HG03460 (cell line): ENCODE results near the gene TLL2.

ENCODE experiments used
- ATAC-seq: cut with Tn5 transposase; IDR thresholded peaks from one replicate; pipeline ENCODE4 v1.9.1; 2021; ENCODE audit not compliant: unreplicated experiment

Gene TLL2

GRCh38 chr10:96468845-96469244 lies 44.9 kb downstream of the TLL2 start:
- no peak for ATAC-seq

- no peak for ATAC-seq
These were observed 48.1 kb downstream of the TLL2 start for GRCh38 chr10:96465599-96465998.

DNA sequence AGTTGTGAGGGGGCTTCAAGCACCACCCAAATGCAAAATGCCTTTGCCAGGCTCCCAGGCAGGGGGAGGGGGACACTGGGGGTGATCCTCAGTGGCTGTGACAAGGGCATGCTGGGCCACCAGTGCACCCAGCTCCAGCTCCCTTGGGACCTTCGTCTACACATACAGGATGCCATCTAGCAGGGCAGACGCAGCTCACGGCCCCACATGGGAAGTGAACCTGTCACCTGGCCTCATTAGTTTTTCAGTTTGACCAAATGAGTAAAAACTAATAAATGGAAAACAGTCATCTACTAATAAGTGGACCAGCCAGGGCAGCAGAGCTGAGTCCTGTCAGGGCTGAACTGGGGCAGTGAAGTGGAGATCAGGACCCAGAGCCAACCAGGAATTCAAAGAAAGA lies 50.2 kb downstream of the TLL2 start:
- no peak for ATAC-seq

- ATAC-seq, result no peak
These were observed 51.0 kb downstream of the TLL2 start for GRCh38 chr10:96462606-96463151.

GRCh38 chr10:96460316-96460715 lies 53.4 kb downstream of the TLL2 start:
- ATAC-seq, result no peak

DNA sequence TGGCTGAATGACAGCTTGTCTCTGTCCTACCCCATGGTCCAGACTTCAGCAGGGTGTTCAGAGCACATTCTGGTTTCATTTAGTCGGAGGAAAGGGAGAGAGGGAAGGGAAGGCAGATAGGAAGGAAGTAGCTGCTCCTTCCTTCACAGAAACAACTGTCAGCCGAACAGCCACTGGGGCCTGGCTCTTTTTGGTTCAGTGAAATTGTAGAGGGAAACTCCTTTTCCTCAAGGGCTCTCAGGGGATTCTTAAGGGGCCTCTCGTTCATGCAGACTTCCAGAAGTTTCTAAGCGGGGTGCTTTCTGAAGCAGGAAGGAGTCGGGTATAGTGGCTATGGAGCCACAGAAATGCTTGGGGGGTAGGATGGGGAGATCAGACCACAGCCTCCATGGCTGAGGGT lies 56.4 kb downstream of the TLL2 start:
- ATAC-seq, result no peak

DNA sequence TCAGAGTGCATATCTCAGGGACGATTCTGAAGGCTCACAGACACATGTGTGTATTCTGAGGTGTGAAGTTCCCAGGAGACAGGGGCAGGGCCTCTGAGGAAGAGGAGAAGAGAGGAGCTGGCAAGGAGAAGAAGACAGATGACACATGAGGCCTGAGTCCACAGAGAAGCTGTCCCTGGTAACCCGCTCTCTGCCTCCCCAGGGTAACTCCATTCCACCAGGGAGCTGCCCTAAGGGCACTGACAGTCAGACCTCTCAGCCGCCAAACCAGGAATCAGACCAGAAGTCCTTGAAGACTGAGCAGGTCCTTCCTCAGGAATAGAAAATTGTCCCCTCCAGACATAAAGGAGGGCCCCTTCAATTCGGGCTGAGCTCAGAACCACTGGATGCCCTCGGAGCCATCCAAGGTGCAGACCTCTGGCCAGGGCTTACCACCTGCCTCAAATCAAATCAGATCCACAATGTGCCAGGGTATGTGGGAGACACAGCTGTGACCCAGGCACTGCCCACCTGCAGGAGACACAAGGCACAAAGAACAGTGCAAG lies 57.4 kb downstream of the TLL2 start:
- ATAC-seq, result no peak

GRCh38 chr10:96453856-96454583 lies 59.7 kb downstream of the TLL2 start:
- ATAC-seq, result no peak

GRCh38 chr10:96452494-96453153 lies 61.1 kb downstream of the TLL2 start:
- no peak for ATAC-seq

- no peak for ATAC-seq
These were observed 63.1 kb downstream of the TLL2 start for GRCh38 chr10:96450529-96451207.

DNA sequence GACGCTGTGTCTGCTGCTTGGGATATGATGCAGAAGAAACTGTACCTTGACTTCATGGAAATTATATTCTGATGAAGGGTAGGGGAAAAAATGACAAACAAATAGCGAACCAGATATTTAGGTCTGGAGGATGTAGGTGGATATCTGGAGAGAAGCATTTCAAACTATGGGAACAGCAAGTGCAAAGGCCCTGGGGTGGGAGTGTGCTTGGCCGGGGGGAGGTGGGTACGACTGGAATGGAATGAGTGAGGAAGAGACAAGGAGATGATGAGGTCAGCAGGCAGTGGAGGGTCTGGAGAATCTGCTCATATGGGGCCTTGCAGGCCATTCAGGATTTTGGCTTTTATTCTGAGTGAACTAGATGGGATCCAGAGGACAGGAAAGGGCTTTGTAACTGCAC lies 65.2 kb downstream of the TLL2 start:
- ATAC-seq, result no peak

DNA sequence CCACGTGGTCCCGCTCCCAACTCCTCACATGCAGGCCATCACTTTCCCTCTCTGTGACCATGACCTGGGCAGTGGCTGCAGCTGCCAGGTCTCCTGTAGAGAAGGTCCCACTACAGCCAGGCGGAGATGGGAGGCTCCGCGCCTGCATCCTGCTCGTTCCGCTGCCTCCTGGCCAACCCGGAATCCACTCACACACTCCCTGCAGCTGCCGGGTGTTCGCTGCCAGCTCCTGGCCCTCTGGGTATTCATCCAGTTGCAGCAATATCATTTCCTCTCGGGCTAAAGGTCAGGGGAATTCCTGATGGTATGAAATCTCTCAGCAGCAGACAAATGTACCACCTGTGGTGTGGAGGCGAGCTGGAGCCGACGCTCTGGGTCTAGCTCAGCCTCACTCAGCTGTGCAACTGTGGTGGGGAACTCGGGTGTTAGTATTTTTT lies 65.7 kb downstream of the TLL2 start:
- ATAC-seq, result no peak

- ATAC-seq, result no peak
These were observed 66.6 kb downstream of the TLL2 start for GRCh38 chr10:96446966-96447596.

DNA sequence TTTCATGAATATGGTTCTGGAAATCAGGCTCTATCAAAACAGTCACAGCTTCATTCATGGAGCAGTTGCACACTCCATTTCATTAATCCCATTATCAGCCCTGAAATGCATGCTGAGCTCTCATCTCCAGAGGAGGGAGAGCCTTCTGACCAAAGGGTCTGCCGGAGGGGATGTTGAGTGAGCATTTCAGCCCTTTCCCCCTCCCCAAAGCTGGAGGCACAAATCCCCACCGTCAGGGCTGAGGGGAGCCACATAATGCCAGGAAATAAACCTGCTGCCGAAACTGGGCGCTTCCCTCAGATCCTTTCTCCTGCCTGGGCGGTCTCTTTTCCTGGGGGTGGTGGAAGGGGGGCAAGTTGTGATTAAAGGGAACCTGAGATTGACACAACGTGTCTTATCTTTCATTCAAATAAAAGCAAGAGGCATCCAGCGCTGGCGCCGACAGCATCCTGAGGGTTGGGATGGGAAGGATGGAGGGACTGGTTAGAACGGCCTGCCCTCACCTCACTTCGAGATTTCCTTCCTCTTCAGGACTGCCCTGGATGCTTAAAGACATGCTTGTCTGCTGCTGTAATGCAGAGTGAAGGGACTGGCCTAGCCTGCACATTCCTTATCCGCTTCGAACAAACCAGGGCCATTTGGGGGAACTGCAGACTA lies 71.6 kb downstream of the TLL2 start:
- ATAC-seq, result no peak

DNA sequence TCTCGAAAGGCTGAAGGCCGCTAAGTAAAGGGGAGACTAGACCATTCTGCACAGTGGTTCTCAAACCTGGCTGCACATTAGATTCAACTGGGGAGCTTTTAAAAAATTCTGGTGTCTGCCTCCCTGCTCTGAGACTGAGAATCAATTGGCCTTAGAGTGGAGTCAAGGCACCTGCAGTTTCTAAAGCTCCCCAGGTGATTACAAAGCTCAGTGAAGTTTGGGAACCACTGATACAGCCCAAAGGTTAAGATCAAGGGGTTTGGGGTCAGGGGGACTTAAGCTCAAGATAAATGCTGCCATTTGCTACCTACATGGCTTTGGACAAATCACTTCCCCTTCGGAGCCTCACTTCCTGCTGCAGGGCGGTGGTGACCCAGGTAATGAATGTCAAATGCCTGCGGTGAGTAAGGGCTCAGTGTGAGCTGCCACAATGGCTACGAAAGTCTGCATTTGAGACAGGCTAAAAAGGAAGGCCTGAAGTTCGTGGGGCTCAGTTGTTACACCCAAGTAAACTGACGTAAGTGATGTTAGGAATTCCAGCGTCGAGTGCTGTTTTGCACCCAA lies 72.3 kb downstream of the TLL2 start:
- no peak for ATAC-seq

GRCh38 chr10:96440361-96441292 lies 73.1 kb downstream of the TLL2 start:
- ATAC-seq, result no peak

- ATAC-seq, result no peak
These were observed 74.0 kb downstream of the TLL2 start for GRCh38 chr10:96439725-96440124.

- ATAC-seq, result no peak
These were observed 77.7 kb downstream of the TLL2 start for GRCh38 chr10:96436035-96436434.
